HG02885 (cell line): Measurements from ENCODE around the gene RPL7L1.
"Not testable (repeated sequence)": the region's sequence is repeated elsewhere in the genome, so short reads cannot be mapped to it uniquely, and the experiment has no call there.

Experiments used
- ATAC-seq: cut with Tn5 transposase; IDR thresholded peaks from one replicate; pipeline ENCODE4 v1.9.1; 2021; ENCODE audit warnings: mild to moderate bottlenecking; ENCODE audit not compliant: unreplicated experiment, poor library complexity

RPL7L1 gene

GRCh38 chr6:42879372-42880239 lies at the start of gene RPL7L1:
RPL7L1 (plus strand) TSS chr6:42879616; CDS start chr6:42879911, 295 bp downstream.
- ATAC-seq = peak; percentile 90

- ATAC-seq = no peak
These were observed 48.2 kb upstream of the RPL7L1 start for GRCh38 chr6:42831237-42831636.

- no peak for ATAC-seq
These were observed 45.4 kb upstream of the RPL7L1 start for GRCh38 chr6:42834056-42834455.

GRCh38 chr6:42841844-42842584 lies 37.4 kb upstream of the RPL7L1 start:
- no peak for ATAC-seq

GRCh38 chr6:42845327-42845694 lies 34.1 kb upstream of the RPL7L1 start:
- no peak for ATAC-seq

GRCh38 chr6:42846505-42846904 lies 32.9 kb upstream of the RPL7L1 start:
- no peak for ATAC-seq

GRCh38 chr6:42848700-42849099 lies 30.7 kb upstream of the RPL7L1 start:
- no peak for ATAC-seq

GRCh38 chr6:42851599-42851998 lies 27.8 kb upstream of the RPL7L1 start:
- ATAC-seq = no peak

GRCh38 chr6:42860036-42860435 lies 19.4 kb upstream of the RPL7L1 start:
- ATAC-seq = no peak

- no peak for ATAC-seq
These were observed 18.9 kb upstream of the RPL7L1 start for GRCh38 chr6:42860481-42860880.

- no peak for ATAC-seq
These were observed 14.8 kb upstream of the RPL7L1 start for GRCh38 chr6:42864602-42865001.

GRCh38 chr6:42870145-42870936 lies 9.1 kb upstream of the RPL7L1 start:
- ATAC-seq = no peak

GRCh38 chr6:42871711-42872110 lies 7.7 kb upstream of the RPL7L1 start:
- ATAC-seq = no peak

- ATAC-seq = no peak
These were observed 6.1 kb upstream of the RPL7L1 start for GRCh38 chr6:42873313-42873712.

- no peak for ATAC-seq
These were observed 1.7 kb upstream of the RPL7L1 start for GRCh38 chr6:42877695-42878094.

- not testable (repeated sequence) for ATAC-seq
These were observed 913 bp downstream of the RPL7L1 start for GRCh38 chr6:42880240-42880817.

- not testable (repeated sequence) for ATAC-seq
These were observed 1.5 kb downstream of the RPL7L1 start for GRCh38 chr6:42880871-42881270.

GRCh38 chr6:42885702-42886101 lies 6.3 kb downstream of the RPL7L1 start:
- no peak for ATAC-seq

GRCh38 chr6:42888201-42888600 lies 8.8 kb downstream of the RPL7L1 start:
- not testable (repeated sequence) for ATAC-seq

- ATAC-seq = no peak
These were observed 10.4 kb downstream of the RPL7L1 start for GRCh38 chr6:42889815-42890214.
